CD4-positive, alpha-beta memory T cell (primary cell): ENCODE data around the gene ZNF829. TPM values are rescaled to one million over a fixed set of nuclear protein-coding genes. Genes with fewer than 3 reads are reported as not detected.

Experiments
- CTCF ChIA-PET: fragments of 350-600 bp; sonication (Branson Sonifier 250); formaldehyde crosslinking; loops from one replicate; lab custom pipeline; 2021; ENCODE audit warnings: inconsistent platforms; ENCODE audit not compliant: partially characterized antibody; lab: Charles Lee
- POLR2A ChIA-PET: fragments of 350-600 bp; sonication (Branson Sonifier 250); formaldehyde crosslinking; loops from one replicate; lab custom pipeline; 2021; ENCODE audit not compliant: partially characterized antibody; lab: Charles Lee
- DNase-seq, 5 donors: peaks; one replicate each; pipeline versions ENCODE4 v3.0.0 to v3.0.0-alpha.2; 2020 to 2022; ENCODE audit warnings: mixed read lengths in 1 of 5
- H3K27ac ChIP-seq: one replicate; pipeline ENCODE4 v1.7.0; 2013; ENCODE audit warnings: low read depth, low read length
- H3K27me3 ChIP-seq: 2 replicates; pipeline ENCODE4 v1.7.0; 2013; ENCODE audit warnings: mild to moderate bottlenecking, low read length, moderate library complexity; ENCODE audit not compliant: insufficient read depth
- H3K36me3 ChIP-seq: 2 replicates; pipeline ENCODE4 v1.7.0; 2013; ENCODE audit warnings: mild to moderate bottlenecking, low read length, moderate library complexity; ENCODE audit not compliant: insufficient read depth
- H3K4me1 ChIP-seq: 2 replicates; pipeline ENCODE4 v1.7.0; 2013; ENCODE audit warnings: mild to moderate bottlenecking, low read length, moderate library complexity; ENCODE audit not compliant: insufficient read depth
- H3K4me3 ChIP-seq, 2 donors: one replicate each; pipeline ENCODE4 v1.7.0; 2013; ENCODE audit warnings: low read length in 2 of 2, mild to moderate bottlenecking in 1 of 2
- H3K9me3 ChIP-seq, 2 donors: one replicate each; pipeline ENCODE4 v1.7.0; 2013; ENCODE audit warnings: low read length in 2 of 2, control low read depth in 1 of 2; ENCODE audit not compliant: control insufficient read depth in 1 of 2
- H3K27ac Mint-ChIP-seq, 7 donors: one replicate each; pipeline ENCODE4 v1.8.0; 2020 to 2021; ENCODE audit warnings: mixed read lengths in 7 of 7, mild to moderate bottlenecking in 6 of 7, inconsistent platforms in 3 of 7, moderate library complexity in 3 of 7
- H3K27me3 Mint-ChIP-seq, 2 donors: one replicate each; pipeline ENCODE4 v1.8.0; 2020 to 2021; ENCODE audit warnings: mixed read lengths in 2 of 2
- H3K36me3 Mint-ChIP-seq, 2 donors: one replicate each; pipeline ENCODE4 v1.8.0; 2020 to 2021; ENCODE audit warnings: mixed read lengths in 2 of 2, inconsistent platforms in 1 of 2, mild to moderate bottlenecking in 1 of 2
- H3K4me1 Mint-ChIP-seq, 4 donors: one replicate each; pipeline ENCODE4 v1.8.0; 2020 to 2021; ENCODE audit warnings: mixed read lengths in 4 of 4, mild to moderate bottlenecking in 1 of 4
- H3K4me3 Mint-ChIP-seq, 8 donors: one replicate each; pipeline ENCODE4 v1.8.0; 2020 to 2021; ENCODE audit warnings: mixed read lengths in 8 of 8, mild to moderate bottlenecking in 7 of 8, moderate library complexity in 6 of 8, inconsistent platforms in 3 of 8
- H3K9me3 Mint-ChIP-seq, 8 donors: one replicate each; pipeline ENCODE4 v1.8.0; 2020 to 2021; ENCODE audit warnings: mixed read lengths in 8 of 8, mild to moderate bottlenecking in 5 of 8, inconsistent platforms in 3 of 8, moderate library complexity in 1 of 8
- intact Hi-C: fragments of 100-400 bp; cut with micrococcal nuclease; formaldehyde crosslinking; loops from one replicate; pipeline ENCODE4 v1.15.1; 2023
- polyA plus RNA-seq, 2 donors: library from polyadenylated mRNA; unstranded; fragments of 300-500 nt; fragmentation: Illumina TruSeq; gene quantifications; one replicate each; pipeline ENCODE4 v1.2.3, GENCODE V29; 2021
- total RNA-seq, 2 experiments: library from RNA; stranded (reverse); gene quantifications; one replicate each; pipeline ENCODE4 v1.2.3, GENCODE V29; 2021

The ZNF829 gene
- total and polyA plus RNA-seq, 4 experiments from 2014 or later, result 2.0 to 9.8 (median 6.2) TPM

DNA sequence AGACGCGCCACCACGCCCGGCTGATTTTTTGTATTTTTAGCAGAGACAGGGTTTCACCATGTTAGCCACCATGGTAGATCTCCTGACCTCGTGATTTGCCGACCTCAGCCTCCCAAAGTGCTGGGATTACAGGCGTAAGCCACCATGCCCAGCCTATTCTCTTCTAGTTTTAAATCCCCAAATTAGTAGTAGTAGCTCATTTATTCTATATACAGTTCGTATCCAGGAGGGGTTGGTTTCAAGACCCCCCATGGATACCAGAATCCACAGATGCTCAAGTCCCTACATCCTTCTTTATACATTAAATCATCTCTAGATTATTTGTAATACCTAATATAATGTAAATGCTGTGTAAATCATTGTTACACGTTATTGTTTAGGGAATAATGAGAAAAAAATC, 2.0 kb upstream of the ZNF829 start:
- Histone ChIP-seq H3K36me3 (peaks cover 14% of the 10 kb centered on the region), H3K9me3 (no peaks in the 10 kb centered on the region), H3K27me3 (no peaks in the 10 kb centered on the region), H3K4me3 (no peak overlapping the region), H3K27ac (no peak overlapping the region), H3K4me1 (peaks cover 14% of the 10 kb centered on the region)
- Mint-ChIP-seq H3K27me3 (no peaks in the 10 kb centered on the region), H3K27ac (peak overlapping the region in 3 of 7 donors; percentile 22 to 74 (median 57)), H3K9me3 (peaks cover 2 to 36% (median 15%) of the 10 kb centered on the region in 8 donors), H3K4me1 (peaks cover 19 to 39% (median 28%) of the 10 kb centered on the region in 4 donors), H3K4me3 (peak overlapping the region in 5 of 8 donors; percentile 42 to 51 (median 48)), H3K36me3 (peaks cover 64 to 65% of the 10 kb centered on the region in 2 donors)
- intact Hi-C loops, result no loop called here
- POLR2A ChIA-PET, result no interaction called here
- CTCF ChIA-PET, result no interaction called here
- DNase-seq, result no peak

DNA sequence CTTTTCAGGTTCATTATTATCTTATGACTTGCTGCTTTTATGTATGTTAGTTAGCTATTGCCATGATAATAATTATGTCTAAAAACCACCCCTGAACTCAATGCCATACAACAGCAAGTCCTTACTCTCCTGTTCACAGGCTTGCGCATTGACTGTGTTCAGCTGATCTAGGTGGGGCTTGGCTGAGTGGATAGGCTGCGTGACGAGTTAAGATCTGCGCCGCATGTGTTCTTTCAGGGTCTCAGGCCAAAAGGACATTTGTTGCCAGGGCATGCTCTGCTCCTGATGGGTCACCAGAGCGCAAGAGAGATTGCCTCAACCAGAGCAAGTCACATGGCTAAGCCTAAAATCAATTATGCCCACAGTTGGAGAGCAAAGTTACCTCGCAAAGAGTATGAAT, 900 bp upstream of the ZNF829 start:
- Histone ChIP-seq H3K27me3 (no peaks in the 10 kb centered on the region), H3K9me3 (no peaks in the 10 kb centered on the region), H3K4me1 (peaks cover 14% of the 10 kb centered on the region), H3K27ac (peak overlapping the region; percentile 93), H3K4me3 (peak overlapping the region; percentile 60 to 88), H3K36me3 (peaks cover 12% of the 10 kb centered on the region)
- Mint-ChIP-seq H3K9me3 (peaks cover 2 to 30% (median 14%) of the 10 kb centered on the region in 8 donors), H3K4me1 (peaks cover 19 to 39% (median 28%) of the 10 kb centered on the region in 4 donors), H3K27ac (peak overlapping the region; percentile 81 to 97 (median 96)), H3K27me3 (no peaks in the 10 kb centered on the region), H3K4me3 (peak overlapping the region; percentile 84 to 97 (median 94)), H3K36me3 (peaks cover 60 to 64% of the 10 kb centered on the region in 2 donors)
- no peak for DNase-seq
- intact Hi-C loops, result loop anchor here (1.0 to 2.0 kb wide), 14 partner anchors 56 to 550 kb away; partner anchors contain the start of genes ZFP14, ZNF260, ZNF345 and ZNF420
- ChIA-PET CTCF (interaction anchor here (0.8 kb wide), 1 partner anchor 15 kb away, joined by 5 read pairs; no protein-coding TSS in a partner anchor), POLR2A (interaction anchor here (0.9 to 1.1 kb wide), 4 partner anchors 68 to 862 kb away, joined by 3 to 4 read pairs (median 3); partner anchors contain the start of genes ZNF566, ZNF573 and ZNF790)

DNA sequence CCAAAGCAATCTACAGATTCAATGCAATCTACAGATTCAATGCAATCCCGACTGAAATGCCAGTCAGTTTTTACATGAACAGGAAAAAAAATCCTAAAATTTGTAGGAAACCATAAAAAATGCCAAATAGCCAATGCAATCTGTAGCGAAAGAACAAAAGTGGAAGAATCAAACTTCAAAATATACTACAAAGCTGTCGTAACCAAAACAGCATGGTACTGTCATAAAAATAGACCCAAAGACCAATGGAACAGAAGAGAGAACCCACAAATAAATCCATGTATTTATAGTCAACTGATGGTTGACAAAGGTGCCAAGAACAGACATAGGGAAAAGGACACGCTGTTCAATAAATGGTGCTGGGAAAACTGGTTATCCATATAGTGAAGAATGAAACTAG, 17.7 kb downstream of the ZNF829 start:
- ChIA-PET CTCF (no interaction called here), POLR2A (no interaction called here)
- Mint-ChIP-seq H3K36me3 (peaks cover 87 to 91% of the 10 kb centered on the region in 2 donors), H3K4me1 (peaks cover 0 to 3% (median 0%) of the 10 kb centered on the region in 4 donors), H3K27ac (no peak overlapping the region), H3K27me3 (no peaks in the 10 kb centered on the region), H3K4me3 (no peak overlapping the region), H3K9me3 (peaks cover 3 to 94% (median 86%) of the 10 kb centered on the region in 8 donors)
- no peak for DNase-seq
- H3K36me3 ChIP-seq, result peaks cover 12% of the 10 kb centered on the region
- no peak overlapping the region for H3K27ac ChIP-seq
- H3K27me3 ChIP-seq, result no peaks in the 10 kb centered on the region
- H3K4me1 ChIP-seq, result no peaks in the 10 kb centered on the region
- H3K9me3 ChIP-seq, result peaks cover 4 to 51% of the 10 kb centered on the region in 2 donors
- intact Hi-C loops, result no loop called here
- no peak overlapping the region for H3K4me3 ChIP-seq

DNA sequence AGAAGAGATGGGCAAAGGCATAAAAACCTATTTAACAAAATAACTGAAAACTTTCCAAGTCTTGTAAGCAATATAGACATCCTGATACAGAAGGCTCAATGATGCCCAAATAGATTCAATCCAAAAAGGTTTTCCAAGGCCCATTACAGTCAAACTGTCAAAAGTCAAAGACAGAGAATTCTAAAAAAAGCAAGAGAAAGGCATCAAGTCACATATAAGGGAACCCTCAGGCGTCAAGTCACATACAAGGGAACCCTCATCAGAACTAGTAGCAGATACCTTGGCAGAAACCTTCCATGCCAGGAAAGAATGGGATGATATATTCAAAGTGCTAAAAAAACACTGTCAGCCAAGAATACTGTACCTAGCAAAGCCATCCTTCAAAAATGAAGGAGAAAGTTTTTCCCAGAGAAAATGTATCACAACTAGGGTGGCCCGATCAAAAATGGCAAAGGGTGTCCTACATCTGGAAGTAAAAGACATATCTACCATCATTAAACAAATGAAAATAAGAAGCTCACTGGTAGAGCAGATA, 21.2 kb downstream of the ZNF829 start:
- peaks cover 3 to 95% (median 88%) of the 10 kb centered on the region in 8 donors for H3K9me3 Mint-ChIP-seq
- H3K4me1 Mint-ChIP-seq, result peaks cover 0 to 3% (median 0%) of the 10 kb centered on the region in 4 donors
- ChIA-PET CTCF (interaction anchor here (0.6 kb wide), 1 partner anchor 465 kb away, joined by 3 read pairs; no protein-coding TSS in a partner anchor), POLR2A (no interaction called here)
- intact Hi-C loops, result no loop called here
- Histone ChIP-seq H3K27me3 (no peaks in the 10 kb centered on the region), H3K4me1 (no peaks in the 10 kb centered on the region), H3K9me3 (peaks cover 21 to 68% of the 10 kb centered on the region in 2 donors), H3K27ac (no peak overlapping the region), H3K4me3 (no peak overlapping the region), H3K36me3 (peaks cover 24% of the 10 kb centered on the region)
- H3K4me3 Mint-ChIP-seq, result peak overlapping the region in 2 of 8 donors; percentile 8 to 55
- no peak overlapping the region for H3K27ac Mint-ChIP-seq
- no peak for DNase-seq
- H3K27me3 Mint-ChIP-seq, result no peaks in the 10 kb centered on the region
- H3K36me3 Mint-ChIP-seq, result peaks cover 81 to 87% of the 10 kb centered on the region in 2 donors

DNA sequence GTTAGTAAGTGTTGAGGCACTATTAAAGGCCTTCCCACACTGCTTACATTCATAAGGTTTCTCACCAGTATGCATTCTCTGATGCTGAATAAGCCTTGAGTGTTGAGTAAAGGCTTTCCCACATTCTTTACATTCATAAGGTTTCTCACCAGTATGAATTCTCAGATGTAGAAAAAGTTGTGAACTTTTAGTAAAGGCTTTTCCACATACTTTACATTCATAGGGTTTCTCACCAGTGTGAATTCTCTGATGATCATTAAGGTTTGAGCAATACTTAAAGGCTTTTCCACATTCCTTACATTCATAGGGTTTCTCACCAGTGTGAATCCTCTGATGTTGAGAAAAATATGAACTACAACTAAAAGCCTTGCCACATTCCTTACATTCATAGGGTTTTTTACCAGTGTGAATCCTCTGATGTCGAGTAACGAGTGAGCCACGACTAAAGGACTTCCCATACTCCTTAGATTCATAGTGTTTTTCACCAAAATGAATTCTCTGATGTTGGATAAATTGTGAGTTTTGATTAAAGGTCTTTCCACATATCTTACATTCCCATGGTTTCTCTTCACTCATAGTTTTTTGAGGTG, 24.2 kb downstream of the ZNF829 start:
- H3K9me3 ChIP-seq, result peaks cover 31 to 74% of the 10 kb centered on the region in 2 donors
- H3K27me3 ChIP-seq, result no peaks in the 10 kb centered on the region
- peak overlapping the region in 1 of 2 donors; percentile 10 for H3K4me3 ChIP-seq
- no peaks in the 10 kb centered on the region for H3K4me1 ChIP-seq
- Mint-ChIP-seq H3K27me3 (no peaks in the 10 kb centered on the region), H3K36me3 (peaks cover 70 to 75% of the 10 kb centered on the region in 2 donors), H3K4me1 (peaks cover 0 to 3% (median 0%) of the 10 kb centered on the region in 4 donors), H3K4me3 (no peak overlapping the region), H3K27ac (no peak overlapping the region), H3K9me3 (peaks cover 3 to 98% (median 86%) of the 10 kb centered on the region in 8 donors)
- peaks cover 21% of the 10 kb centered on the region for H3K36me3 ChIP-seq
- H3K27ac ChIP-seq, result no peak overlapping the region
- DNase-seq, result no peak
- CTCF ChIA-PET, result interaction anchor here (0.5 kb wide), 1 partner anchor 309 kb away, joined by 4 read pairs; no protein-coding TSS in a partner anchor
- intact Hi-C loops, result no loop called here
- POLR2A ChIA-PET, result no interaction called here

DNA sequence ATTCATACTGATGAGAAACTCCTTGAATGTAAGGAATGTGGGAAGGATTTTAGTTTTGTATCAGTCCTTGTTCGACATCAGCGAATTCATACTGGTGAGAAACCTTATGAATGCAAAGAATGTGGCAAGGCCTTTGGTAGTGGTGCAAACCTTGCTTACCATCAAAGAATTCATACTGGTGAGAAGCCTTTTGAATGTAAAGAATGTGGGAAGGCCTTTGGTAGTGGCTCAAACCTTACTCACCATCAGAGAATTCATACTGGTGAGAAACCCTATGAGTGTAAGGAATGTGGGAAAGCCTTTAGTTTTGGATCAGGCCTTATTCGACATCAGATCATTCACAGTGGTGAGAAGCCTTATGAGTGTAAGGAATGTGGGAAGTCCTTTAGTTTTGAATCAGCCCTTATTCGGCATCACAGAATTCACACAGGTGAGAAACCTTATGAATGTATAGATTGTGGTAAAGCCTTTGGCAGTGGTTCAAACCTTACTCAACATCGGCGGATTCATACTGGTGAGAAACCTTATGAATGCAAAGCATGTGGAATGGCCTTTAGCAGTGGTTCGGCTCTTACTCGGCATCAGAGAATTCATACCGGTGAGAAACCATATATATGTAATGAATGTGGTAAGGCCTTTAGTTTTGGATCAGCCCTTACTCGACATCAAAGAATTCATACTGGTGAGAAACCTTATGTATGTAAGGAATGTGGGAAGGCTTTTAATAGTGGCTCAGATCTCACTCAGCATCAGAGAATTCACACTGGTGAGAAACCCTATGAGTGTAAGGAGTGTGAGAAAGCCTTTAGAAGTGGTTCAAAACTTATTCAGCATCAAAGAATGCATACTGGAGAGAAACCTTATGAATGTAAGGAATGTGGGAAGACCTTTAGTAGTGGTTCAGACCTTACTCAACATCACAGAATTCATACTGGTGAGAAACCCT, 38.8 kb downstream of the ZNF829 start:
- H3K4me3 ChIP-seq, result peak overlapping the region in 1 of 2 donors; percentile 15
- POLR2A ChIA-PET, result no interaction called here

More for the DNA sequence above, 38.8 kb downstream of the ZNF829 start:
- no peak overlapping the region for H3K4me3 Mint-ChIP-seq
- peaks cover 16% of the 10 kb centered on the region for H3K36me3 ChIP-seq
- no peaks in the 10 kb centered on the region for H3K4me1 ChIP-seq
- CTCF ChIA-PET, result no interaction called here
- H3K27ac Mint-ChIP-seq, result no peak overlapping the region
- H3K9me3 ChIP-seq, result peaks cover 15 to 50% of the 10 kb centered on the region in 2 donors
- no peak overlapping the region for H3K27ac ChIP-seq
- H3K9me3 Mint-ChIP-seq, result peaks cover 0 to 90% (median 72%) of the 10 kb centered on the region in 8 donors
- H3K27me3 Mint-ChIP-seq, result no peaks in the 10 kb centered on the region
- H3K4me1 Mint-ChIP-seq, result peaks cover 0 to 1% (median 0%) of the 10 kb centered on the region in 4 donors
- intact Hi-C loops, result no loop called here
- H3K27me3 ChIP-seq, result no peaks in the 10 kb centered on the region
- no peak for DNase-seq
- H3K36me3 Mint-ChIP-seq, result peaks cover 56 to 64% of the 10 kb centered on the region in 2 donors
